A549 (cell line): Measurements from ENCODE around the gene HIKESHI. TPM values are rescaled to one million over a fixed set of nuclear protein-coding genes. Genes with fewer than 3 reads are reported as not detected.

Experiments
- ATAC-seq, 2 experiments: fragments of 200-7000 bp in 1 of 2; fragments of >200 bp in 1 of 2; cut with Nextera tagmentation in 1 of 2; cut with Tn5 transposase in 1 of 2; 3 replicates each; pipeline versions ENCODE4 v1.8.0 to v1.9.1; 2018 to 2020; ENCODE audit warnings: mild to moderate bottlenecking in 1 of 2, moderate library complexity in 1 of 2
- CTCF ChIA-PET: fragments of 300-600 bp; sonication (Branson Sonifier 250); formaldehyde crosslinking; extraction: SDS; loops from one replicate; lab custom pipeline; 2021; ENCODE audit warnings: antibody characterized with exemption, inconsistent platforms; lab: Yijun Ruan, JAX
- POLR2A ChIA-PET: fragments of 350-600 bp; formaldehyde crosslinking; extraction: SDS; loops from one replicate; lab custom pipeline; 2021; ENCODE audit warnings: antibody characterized with exemption, inconsistent platforms; lab: Yijun Ruan, JAX
- DNase-seq, 2 experiments: peaks; one replicate each; pipeline versions ENCODE4 v3.0.0 to v3.0.0-alpha.2; 2011 to 2016; ENCODE audit warnings: low read depth in 1 of 2, low spot score in 1 of 2
- FAIRE-seq: peaks from 2 replicates; lab custom pipeline; 2011; peaks lifted over from hg19 to GRCh38; lab: Jason Lieb, UNC
- H3K27ac ChIP-seq, 2 experiments: fragments of >200 bp; sonication (Bioruptor Twin); formaldehyde crosslinking; 3 replicates each; pipeline ENCODE4 v1.5.1; 2016 to 2017
- H3K4me1 ChIP-seq: fragments of >200 bp; sonication (Bioruptor Twin); formaldehyde crosslinking; 3 replicates; pipeline ENCODE4 v1.6.1; 2016
- H3K4me2 ChIP-seq: fragments of >200 bp; sonication (Bioruptor Twin); formaldehyde crosslinking; 3 replicates; pipeline ENCODE4 v1.6.1; 2016
- H3K4me3 ChIP-seq: fragments of >200 bp; sonication (Bioruptor Twin); formaldehyde crosslinking; 3 replicates; pipeline ENCODE4 v1.5.1; 2016
- H3K9me3 ChIP-seq: fragments of >200 bp; sonication (Bioruptor Twin); formaldehyde crosslinking; 3 replicates; pipeline ENCODE4 v1.6.1; 2016
- BCL3 ChIP-seq: fragments of >200 bp; sonication (Bioruptor Twin); formaldehyde crosslinking; IDR thresholded peaks from 3 replicates; pipeline ENCODE4 v1.6.1; 2016
- CEBPB ChIP-seq, 2 experiments: fragments of >200 bp in 1 of 2; sonication (Bioruptor Twin) in 1 of 2; formaldehyde crosslinking in 1 of 2; IDR thresholded peaks; 2 replicates each; pipeline ENCODE4 v1.6.1; 2012 to 2016
- CHD4 ChIP-seq: fragments of 200-600 bp; sonication (generic); IDR thresholded peaks from 2 replicates; pipeline ENCODE4 v1.6.1; 2016; ENCODE audit warnings: antibody characterized with exemption, mild to moderate bottlenecking, borderline replicate concordance
- E2F6 ChIP-seq: IDR thresholded peaks from 2 replicates; pipeline ENCODE4 v1.6.1; 2012; ENCODE audit warnings: low read depth, borderline replicate concordance
- EHF ChIP-seq: fragments of 250-450 bp; sonication (Bioruptor Pico); IDR thresholded peaks from 2 replicates; pipeline ENCODE4 v1.5.0; 2020; ENCODE audit warnings: mild to moderate bottlenecking
- EHMT2 ChIP-seq: fragments of 200-600 bp; sonication (generic); IDR thresholded peaks from 2 replicates; pipeline ENCODE4 v1.6.1; 2016; ENCODE audit warnings: antibody characterized with exemption, low read depth, mild to moderate bottlenecking, moderate library complexity
- FOXS1 ChIP-seq: fragments of 250-450 bp; sonication (Bioruptor Pico); IDR thresholded peaks from 2 replicates; pipeline ENCODE4 v1.5.0; 2020; ENCODE audit warnings: mild to moderate bottlenecking, moderate library complexity
- GATA3 ChIP-seq: IDR thresholded peaks from 2 replicates; pipeline ENCODE4 v1.6.1; 2012; ENCODE audit warnings: borderline replicate concordance
- HMGXB4 ChIP-seq: fragments of 250-450 bp; sonication (Bioruptor Pico); IDR thresholded peaks from 2 replicates; pipeline ENCODE4 v1.5.0; 2021; ENCODE audit warnings: mild to moderate bottlenecking, moderate library complexity, borderline replicate concordance
- HOXA7 ChIP-seq: fragments of 250-450 bp; sonication (Bioruptor Pico); IDR thresholded peaks from 2 replicates; pipeline ENCODE4 v1.5.0; 2020; ENCODE audit warnings: mild to moderate bottlenecking, moderate library complexity
- HOXB5 ChIP-seq: fragments of 250-450 bp; sonication (Bioruptor Pico); IDR thresholded peaks from 2 replicates; pipeline ENCODE4 v1.5.0; 2020; ENCODE audit warnings: mild to moderate bottlenecking, moderate library complexity
- MAZ ChIP-seq: fragments of 150-350 bp; IDR thresholded peaks from 2 replicates; pipeline ENCODE4 v1.6.1; 2014; ENCODE audit warnings: antibody characterized with exemption, low read depth, low read length, borderline replicate concordance
- MYC ChIP-seq: IDR thresholded peaks from 2 replicates; pipeline ENCODE4 v1.6.1; 2012; ENCODE audit warnings: mild to moderate bottlenecking, inconsistent platforms, low read length, improper control_type of control experiment, borderline replicate concordance
- RARB ChIP-seq: fragments of 250-450 bp; sonication (Bioruptor Pico); IDR thresholded peaks from 2 replicates; pipeline ENCODE4 v1.8.0; 2021; ENCODE audit warnings: mild to moderate bottlenecking, moderate library complexity
- RNF2 ChIP-seq: fragments of 200-600 bp; sonication (generic); IDR thresholded peaks from 2 replicates; pipeline ENCODE4 v1.6.1; 2016; ENCODE audit warnings: low read depth, mild to moderate bottlenecking, antibody characterized with exemption, moderate library complexity, borderline replicate concordance
- SREBF2 ChIP-seq: fragments of 450-650 bp; IDR thresholded peaks from 2 replicates; pipeline ENCODE4 v1.6.1; 2014; ENCODE audit warnings: mild to moderate bottlenecking, moderate library complexity
- ZSCAN20 ChIP-seq: fragments of 250-450 bp; sonication (Bioruptor Pico); IDR thresholded peaks from 2 replicates; pipeline ENCODE4 v1.8.0; 2022; ENCODE audit warnings: mild to moderate bottlenecking, moderate library complexity
- WGBS: methylation state at CpG from one replicate; pipeline ENCODE4 v1.1.6; 2017; ENCODE audit errors: missing lambda C conversion rate; 5-methylcytosine and 5-hydroxymethylcytosine counted together
- polyA plus RNA-seq, 4 experiments: library from polyadenylated mRNA; depleted of rRNA in 3 of 4; stranded (reverse); fragments of >200 nt; fragmentation: RNase III in 1 of 4; extraction: RNeasy Plus Mini Kit Qiagen cat#74134 plus additional on column Dnase treatment in 1 of 4; gene quantifications; 2 replicates in 3 of 4; 3 replicates in 1 of 4; pipeline ENCODE4 v1.2.3, GENCODE V29; 2011 to 2017
- small RNA-seq, 6 experiments: library from RNA; depleted of rRNA; stranded (forward); fragments of <200 nt; gene quantifications; one replicate each; pipeline ENCODE3, GENCODE V24; 2012
- TF ChIP-seq, protein P1 (sequence below): fragments of >200 bp; sonication (Bioruptor Twin); formaldehyde crosslinking; IDR thresholded peaks from 2 replicates; pipeline ENCODE4 v1.6.1; 2016
- TF ChIP-seq, protein P2 (sequence below): fragments of 150-350 bp; IDR thresholded peaks from 2 replicates; pipeline ENCODE4 v1.6.1; 2014; ENCODE audit warnings: low read depth, mild to moderate bottlenecking, low read length

Gene HIKESHI
- polyA plus RNA-seq, 2 of the 4 experiments (the other 2 are of a cell fraction): 39.6 to 101 TPM

- WGBS: 42% methylated on average over 3 of the region's 3 CpGs
- POLR2A ChIA-PET: no interaction called here
- Histone ChIP-seq H3K4me1 (no peaks in the 10 kb centered on the region), H3K9me3 (no peaks in the 10 kb centered on the region), H3K4me3 (no peak overlapping the region), H3K27ac (no peak overlapping the region), H3K4me2 (no peak overlapping the region)
- DNase-seq: no peak
- no peak for ATAC-seq
- no peak for TF ChIP-seq MAZ
- TF ChIP-seq RNF2: no peak
- TF ChIP-seq HOXB5: no peak
- TF ChIP-seq EHF: no peak
- TF ChIP-seq MYC: no peak
- TF ChIP-seq, protein P1, sequence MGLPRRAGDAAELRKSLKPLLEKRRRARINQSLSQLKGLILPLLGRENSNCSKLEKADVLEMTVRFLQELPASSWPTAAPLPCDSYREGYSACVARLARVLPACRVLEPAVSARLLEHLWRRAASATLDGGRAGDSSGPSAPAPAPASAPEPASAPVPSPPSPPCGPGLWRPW: no peak
- no peak for TF ChIP-seq FOXS1 (CRISPR knock-in tag)
- TF ChIP-seq CEBPB (IDR thresholded peaks at IDR 0.05): no peak
- TF ChIP-seq BCL3: no peak
- no peak for TF ChIP-seq GATA3
- no peak for TF ChIP-seq CHD4
- no peak for TF ChIP-seq RARB (CRISPR knock-in tag)
- TF ChIP-seq HMGXB4 (CRISPR knock-in tag): no peak
- TF ChIP-seq SREBF2: no peak
- TF ChIP-seq E2F6: no peak
- TF ChIP-seq, protein P2, sequence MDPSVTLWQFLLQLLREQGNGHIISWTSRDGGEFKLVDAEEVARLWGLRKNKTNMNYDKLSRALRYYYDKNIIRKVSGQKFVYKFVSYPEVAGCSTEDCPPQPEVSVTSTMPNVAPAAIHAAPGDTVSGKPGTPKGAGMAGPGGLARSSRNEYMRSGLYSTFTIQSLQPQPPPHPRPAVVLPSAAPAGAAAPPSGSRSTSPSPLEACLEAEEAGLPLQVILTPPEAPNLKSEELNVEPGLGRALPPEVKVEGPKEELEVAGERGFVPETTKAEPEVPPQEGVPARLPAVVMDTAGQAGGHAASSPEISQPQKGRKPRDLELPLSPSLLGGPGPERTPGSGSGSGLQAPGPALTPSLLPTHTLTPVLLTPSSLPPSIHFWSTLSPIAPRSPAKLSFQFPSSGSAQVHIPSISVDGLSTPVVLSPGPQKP: no peak
- no peak for TF ChIP-seq EHMT2
- no peak for TF ChIP-seq HOXA7 (CRISPR knock-in tag)
- TF ChIP-seq ZSCAN20 (CRISPR knock-in tag): no peak
- no peak for FAIRE-seq
- CTCF ChIA-PET: no interaction called here
Observed at GRCh38 chr11:86390487-86390886, 88.4 kb downstream of the HIKESHI start.

GRCh38 chr11:86395061-86395551, 93.1 kb downstream of the HIKESHI start:
- Histone ChIP-seq H3K4me3 (no peak overlapping the region), H3K27ac (no peak overlapping the region), H3K9me3 (no peaks in the 10 kb centered on the region), H3K4me1 (no peaks in the 10 kb centered on the region), H3K4me2 (no peak overlapping the region)
- ATAC-seq (peak in 1 of 2 experiments; percentile 42; a peak in 3 of 6 replicates), FAIRE-seq (no peak), DNase-seq (no peak)
- ChIA-PET POLR2A (no interaction called here), CTCF (interaction anchor here (0.8 to 2.2 kb wide), 4 partner anchors 10 to 353 kb away, joined by 3 to 7 read pairs (median 4); no protein-coding TSS in a partner anchor)
- 62% methylated on average over 6 of the region's 6 CpGs for WGBS
- TF ChIP-seq ZSCAN20 (CRISPR knock-in tag): no peak

Small RNA genes lying within 50 kb of the gene (small RNA-seq; reads per million reads assigned to genes)
- gene RN7SL225P: 0 reads per million in 6 experiments

Other genes with a start within 250 kb of the HIKESHI start
- 195 and 212 TPM in 2 replicates for gene PICALM, start 233.2 kb upstream of the HIKESHI start, polyA plus RNA-seq (2011; rRNA removed)
- 113 to 118 TPM (median 114 TPM) in 3 replicates for gene PICALM, start 233.2 kb upstream of the HIKESHI start, polyA plus RNA-seq (2017; fragmentation: RNase III; extraction: RNeasy Plus Mini Kit Qiagen cat#74134 plus additional on column Dnase treatment)
- gene EED, start 57.5 kb upstream of the HIKESHI start, polyA plus RNA-seq (2011; rRNA removed): 31.1 and 33.0 TPM in 2 replicates
- 43.6 to 48.9 TPM (median 47.0 TPM) in 3 replicates for gene EED, start 57.5 kb upstream of the HIKESHI start, polyA plus RNA-seq (2017; fragmentation: RNase III; extraction: RNeasy Plus Mini Kit Qiagen cat#74134 plus additional on column Dnase treatment)
- gene CCDC81, start 72.6 kb downstream of the HIKESHI start, polyA plus RNA-seq (2011; rRNA removed): 0.26 and 0.71 TPM in 2 replicates
- gene CCDC81, start 72.6 kb downstream of the HIKESHI start, polyA plus RNA-seq (2017; fragmentation: RNase III; extraction: RNeasy Plus Mini Kit Qiagen cat#74134 plus additional on column Dnase treatment): 0.18 to 0.30 TPM (median 0.29 TPM) in 3 replicates